IMR-90 (cell line): ENCODE measurements around the gene AHDC1. TPM values are rescaled to one million over a fixed set of nuclear protein-coding genes. Genes with fewer than 3 reads are reported as not detected.

ENCODE experiments used
- ATAC-seq: fragments of 200-7000 bp; cut with Tn5 transposase; 2 replicates; pipeline ENCODE4 v1.9.1; 2020; ENCODE audit warnings: low read depth, mild to moderate bottlenecking, moderate library complexity
- BruUV-seq: library from RNA; stranded (reverse); fragments of 400-500 nt; replicated peaks from 2 replicates; lab custom pipeline; 2021; lab: Mats Ljungman, UMichigan
- CTCF ChIA-PET: fragments of 300-600 bp; formaldehyde crosslinking; extraction: SDS; loops from one replicate; lab custom pipeline; 2021; ENCODE audit warnings: antibody characterized with exemption; lab: Yijun Ruan, JAX
- POLR2A ChIA-PET: fragments of 300-600 bp; sonication (Branson Sonifier 250); formaldehyde crosslinking; loops from one replicate; lab custom pipeline; 2022; ENCODE audit warnings: antibody characterized with exemption; ENCODE audit not compliant: unreplicated experiment; lab: Charles Lee
- DNase-seq: peaks from one replicate; pipeline ENCODE4 v3.0.0; 2013
- H2AFZ ChIP-seq: replicated peaks from 2 replicates; pipeline ENCODE3; 2013; ENCODE audit warnings: low read length, mild to moderate bottlenecking; ENCODE audit not compliant: poor library complexity
- H2AK5ac ChIP-seq: 2 replicates; pipeline ENCODE4 v1.6.1; 2013; ENCODE audit warnings: low read depth, low read length, inconsistent platforms
- H2AK9ac ChIP-seq: replicated peaks from 2 replicates; pipeline ENCODE3; 2013; ENCODE audit warnings: mild to moderate bottlenecking, low read depth, low read length, moderate library complexity; ENCODE audit not compliant: poor library complexity
- H2BK120ac ChIP-seq: 2 replicates; pipeline ENCODE4 v1.6.1; 2013; ENCODE audit warnings: low read depth, low read length, inconsistent platforms
- H2BK15ac ChIP-seq: 3 replicates; pipeline ENCODE4 v1.6.1; 2013; ENCODE audit warnings: low read depth, low read length, inconsistent platforms
- H2BK20ac ChIP-seq: 2 replicates; pipeline ENCODE4 v1.6.1; 2013; ENCODE audit warnings: low read depth, mild to moderate bottlenecking, inconsistent platforms, low read length, moderate library complexity
- H2BK5ac ChIP-seq: 2 replicates; pipeline ENCODE4 v1.6.1; 2013; ENCODE audit warnings: mild to moderate bottlenecking, low read depth, low read length, inconsistent platforms; ENCODE audit not compliant: poor library complexity, severe bottlenecking
- H3K14ac ChIP-seq: replicated peaks from 2 replicates; pipeline ENCODE4 v1.6.1; 2013; ENCODE audit warnings: low read depth, low read length, inconsistent platforms
- H3K18ac ChIP-seq: 2 replicates; pipeline ENCODE4 v1.6.1; 2013; ENCODE audit warnings: low read depth, low read length, control low read depth
- H3K23ac ChIP-seq: 2 replicates; pipeline ENCODE4 v1.6.1; 2013; ENCODE audit warnings: low read depth, low read length, inconsistent platforms
- H3K27ac ChIP-seq: 2 replicates; pipeline ENCODE4 v1.5.1; 2013; ENCODE audit warnings: mild to moderate bottlenecking, control low read depth, low read length; ENCODE audit not compliant: insufficient read depth
- H3K27me3 ChIP-seq: 2 replicates; pipeline ENCODE4 v1.6.1; 2013; ENCODE audit warnings: low read length; ENCODE audit not compliant: control insufficient read depth, insufficient read depth
- H3K36me3 ChIP-seq: 2 replicates; pipeline ENCODE4 v1.6.1; 2013; ENCODE audit warnings: low read length, mixed read lengths; ENCODE audit not compliant: control insufficient read depth, insufficient read depth
- H3K4ac ChIP-seq: 2 replicates; pipeline ENCODE4 v1.6.1; 2013; ENCODE audit warnings: low read depth, low read length, inconsistent platforms
- H3K4me1 ChIP-seq: 2 replicates; pipeline ENCODE4 v1.6.1; 2013; ENCODE audit warnings: low read length, mixed read lengths; ENCODE audit not compliant: control insufficient read depth, insufficient read depth
- H3K4me2 ChIP-seq: 2 replicates; pipeline ENCODE4 v1.6.1; 2013; ENCODE audit warnings: low read depth, mild to moderate bottlenecking, control low read depth, low read length, moderate library complexity
- H3K4me3 ChIP-seq: 2 replicates; pipeline ENCODE4 v1.5.1; 2013; ENCODE audit warnings: low read depth, mild to moderate bottlenecking, control low read depth, low read length, moderate library complexity; ENCODE audit not compliant: insufficient read depth
- H3K56ac ChIP-seq: 2 replicates; pipeline ENCODE4 v1.6.1; 2013; ENCODE audit warnings: low read length, inconsistent platforms; ENCODE audit not compliant: insufficient read depth; ENCODE audit errors: extremely low read depth
- H3K79me1 ChIP-seq, 2 experiments: 2 replicates each; pipeline ENCODE4 v1.6.1; 2013; ENCODE audit warnings: low read length in 2 of 2, inconsistent platforms in 1 of 2, low read depth in 1 of 2
- H3K9ac ChIP-seq: 2 replicates; pipeline ENCODE4 v1.6.1; 2013; ENCODE audit warnings: low read depth, low read length, control low read depth
- H3K9me1 ChIP-seq: 2 replicates; pipeline ENCODE4 v1.6.1; 2013; ENCODE audit warnings: low read length, inconsistent platforms; ENCODE audit not compliant: insufficient read depth
- H3K9me3 ChIP-seq: 2 replicates; pipeline ENCODE4 v1.6.1; 2013; ENCODE audit warnings: low read length; ENCODE audit not compliant: control insufficient read depth, insufficient read depth
- H4K20me1 ChIP-seq: 2 replicates; pipeline ENCODE4 v1.6.1; 2013; ENCODE audit warnings: low read length, inconsistent platforms; ENCODE audit not compliant: insufficient read depth
- H4K5ac ChIP-seq: 2 replicates; pipeline ENCODE4 v1.6.1; 2013; ENCODE audit warnings: mild to moderate bottlenecking, low read depth, low read length, control low read depth
- H4K8ac ChIP-seq, 2 experiments: 2 replicates each; pipeline ENCODE4 v1.6.1; 2013; ENCODE audit warnings: low read depth in 2 of 2, low read length in 2 of 2, control low read depth in 1 of 2, inconsistent platforms in 1 of 2
- H4K91ac ChIP-seq: 2 replicates; pipeline ENCODE4 v1.6.1; 2013; ENCODE audit warnings: low read depth, low read length, inconsistent platforms; ENCODE audit not compliant: insufficient read depth
- MAFK ChIP-seq: IDR thresholded peaks from 2 replicates; pipeline ENCODE4 v1.6.1; 2012; ENCODE audit warnings: low read depth, low read length, improper control_type of control experiment
- NFE2L2 ChIP-seq: fragments of 150-350 bp; IDR thresholded peaks from 2 replicates; pipeline ENCODE4 v1.6.1; 2016; ENCODE audit warnings: low read depth, mild to moderate bottlenecking, low read length
- RFX5 ChIP-seq: IDR thresholded peaks from 2 replicates; pipeline ENCODE4 v1.8.0; 2012; ENCODE audit warnings: low read depth, mild to moderate bottlenecking, low read length, moderate library complexity
- WGBS, 2 experiments: methylation state at CpG; one replicate each; pipeline versions ENCODE4 v1.1.5 to v1.1.7; 2013; ENCODE audit warnings: missing lambda C conversion rate in 2 of 2; ENCODE audit not compliant: insufficient read length in 1 of 2; ENCODE audit errors: extremely low coverage in 2 of 2; 5-methylcytosine and 5-hydroxymethylcytosine counted together
- dilution Hi-C: fragments of 300-500 bp; cut with HindIII; formaldehyde crosslinking; loops from one replicate; pipeline ENCODE4 v1.14.3; 2018; ENCODE audit warnings: low sequenced_read_pairs; ENCODE audit not compliant: unreplicated experiment
- in situ Hi-C: fragments of 300-500 bp; cut with MboI; formaldehyde crosslinking; loops from 3 replicates; pipeline ENCODE4 v1.14.3; 2019; ENCODE audit warnings: low sequenced_read_pairs, inconsistent platforms, mixed read lengths
- intact Hi-C: fragments of 100-400 bp; cut with micrococcal nuclease; formaldehyde crosslinking; loops from 2 replicates; pipeline ENCODE4 v1.10.0; 2022
- polyA plus RNA-seq, 3 experiments: library from polyadenylated mRNA; depleted of rRNA; stranded (reverse); fragments of >200 nt; gene quantifications; 2 replicates each; pipeline ENCODE4 v1.2.3, GENCODE V29; 2012; ENCODE audit warnings: low replicate concordance in 1 of 3
- total RNA-seq: library from RNA; depleted of rRNA; stranded (reverse); fragments of >200 nt; gene quantifications from 2 replicates; pipeline ENCODE4 v1.2.3, GENCODE V29; 2012

AHDC1 gene
- total and polyA plus RNA-seq, 2 of the 4 experiments (the other 2 are of a cell fraction) = 2.0 to 11.6 TPM

- Histone ChIP-seq H3K4me1 (peaks cover 37% of the 10 kb centered on the region), H2AK5ac (peak overlapping the region; percentile 26), H3K4me2 (no peak overlapping the region), H3K79me1 (peaks cover 44 to 98% of the 10 kb centered on the region in 2 experiments), H3K4ac (peak overlapping the region; percentile 65), H3K9me1 (peaks cover 30% of the 10 kb centered on the region), H2BK15ac (peak overlapping the region; percentile 45; the same call in 1 of the 3 replicates), H4K91ac (no peak overlapping the region; the same call in 1 of the 2 replicates), H4K5ac (peak overlapping the region; percentile 6), H3K14ac (peak overlapping the region; percentile 3; the same call in 1 of the 2 replicates), H3K36me3 (no peaks in the 10 kb centered on the region), H3K4me3 (no peak overlapping the region), H2BK20ac (peak overlapping the region; percentile 47; the same call in 1 of the 2 replicates), H2BK120ac (peak overlapping the region; percentile 0; the same call in 1 of the 2 replicates), H3K9me3 (no peaks in the 10 kb centered on the region), H3K23ac (peak overlapping the region; percentile 21; the same call in 1 of the 2 replicates), H2BK5ac (peak overlapping the region; percentile 18), H3K18ac (0 out of 2 replicates have a peak overlapping the region, but pooled peaks have one; percentile 11), H3K27ac (peak overlapping the region; percentile 36; the same call in 1 of the 2 replicates), H3K56ac (no peak overlapping the region), H2AFZ (no peak overlapping the region), H2AK9ac (peak overlapping the region; percentile 96), H4K8ac (no peak overlapping the region; a peak in 1 of 4 replicates), H3K9ac (peak overlapping the region; percentile 7; the same call in 1 of the 2 replicates), H4K20me1 (peaks cover 84% of the 10 kb centered on the region), H3K27me3 (no peaks in the 10 kb centered on the region)
- dilution Hi-C loops = no loop called here
- BruUV-seq = no TSS peak
- POLR2A ChIA-PET = no interaction called here
- TF ChIP-seq NFE2L2 = no peak
- TF ChIP-seq MAFK = no peak
- no peak for TF ChIP-seq RFX5
- CTCF ChIA-PET = no interaction called here
- ATAC-seq (no peak), DNase-seq (no peak)
- intact Hi-C loops = no loop called here
- 82% methylated on average over 3 of the region's 6 CpGs; no CpG with 5 or more reads in 1 of the 2 experiments for WGBS, 2 experiments
- in situ Hi-C loops = no loop called here
These were observed 14.5 kb downstream of the AHDC1 start for GRCh38 chr1:27589441-27589840.
